PC-9 (cell line): ENCODE data around the gene DNM1.

ENCODE experiments used
- EZH2 ChIP-seq: fragments of 200-600 bp; sonication (generic); IDR thresholded peaks from 2 replicates; pipeline ENCODE4 v1.8.0; 2017; ENCODE audit warnings: antibody characterized with exemption, low read depth
- TF ChIP-seq, protein P1 (sequence below): fragments of 200-600 bp; sonication (generic); conservative IDR thresholded peaks from 2 replicates; pipeline ENCODE4 v1.6.1; 2017; ENCODE audit warnings: mixed run types, antibody characterized with exemption, mild to moderate bottlenecking, moderate library complexity

DNA sequence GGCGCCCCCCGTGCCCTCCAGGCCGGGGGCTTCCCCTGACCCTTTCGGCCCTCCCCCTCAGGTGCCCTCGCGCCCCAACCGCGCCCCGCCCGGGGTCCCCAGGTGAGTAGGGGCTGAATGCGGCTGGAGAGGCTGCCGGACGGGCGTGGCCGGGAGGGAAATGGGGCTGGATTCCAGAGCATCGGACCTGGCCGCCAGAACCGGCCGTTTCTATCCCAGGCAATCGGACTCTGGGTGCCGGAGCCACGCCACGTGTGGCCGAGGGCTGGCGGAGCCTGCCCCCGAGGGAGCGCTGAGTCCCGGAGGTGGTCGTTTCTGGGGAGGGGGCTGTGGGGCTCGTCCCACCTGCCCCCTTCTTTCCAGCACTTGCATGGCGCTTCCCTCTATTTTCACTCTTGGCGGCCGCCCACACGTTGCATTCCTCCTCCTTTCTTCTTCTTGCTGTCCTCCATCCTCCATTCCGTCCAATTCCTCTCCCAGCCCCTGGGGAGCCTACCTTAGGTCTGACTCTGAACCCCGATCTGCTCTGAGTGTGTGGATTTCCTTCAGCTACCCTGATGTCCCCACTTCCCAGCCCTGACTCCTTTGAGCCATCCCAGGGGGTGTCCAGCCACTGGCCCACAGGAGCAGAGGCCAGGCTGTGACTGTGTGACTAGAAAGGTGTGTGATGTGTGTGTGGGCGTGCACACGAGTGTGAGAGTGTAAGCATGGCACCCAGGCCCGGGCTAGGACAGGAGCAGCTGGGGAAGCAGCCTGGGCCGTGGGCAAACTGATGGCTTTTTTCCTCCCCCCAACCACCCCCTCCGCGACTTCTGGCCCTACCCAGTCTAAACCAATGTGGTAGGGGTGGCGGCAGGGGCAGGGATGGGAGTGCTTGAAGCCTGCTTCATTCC lies 47.9 kb downstream of the DNM1 start:
- TF ChIP-seq, protein P1, sequence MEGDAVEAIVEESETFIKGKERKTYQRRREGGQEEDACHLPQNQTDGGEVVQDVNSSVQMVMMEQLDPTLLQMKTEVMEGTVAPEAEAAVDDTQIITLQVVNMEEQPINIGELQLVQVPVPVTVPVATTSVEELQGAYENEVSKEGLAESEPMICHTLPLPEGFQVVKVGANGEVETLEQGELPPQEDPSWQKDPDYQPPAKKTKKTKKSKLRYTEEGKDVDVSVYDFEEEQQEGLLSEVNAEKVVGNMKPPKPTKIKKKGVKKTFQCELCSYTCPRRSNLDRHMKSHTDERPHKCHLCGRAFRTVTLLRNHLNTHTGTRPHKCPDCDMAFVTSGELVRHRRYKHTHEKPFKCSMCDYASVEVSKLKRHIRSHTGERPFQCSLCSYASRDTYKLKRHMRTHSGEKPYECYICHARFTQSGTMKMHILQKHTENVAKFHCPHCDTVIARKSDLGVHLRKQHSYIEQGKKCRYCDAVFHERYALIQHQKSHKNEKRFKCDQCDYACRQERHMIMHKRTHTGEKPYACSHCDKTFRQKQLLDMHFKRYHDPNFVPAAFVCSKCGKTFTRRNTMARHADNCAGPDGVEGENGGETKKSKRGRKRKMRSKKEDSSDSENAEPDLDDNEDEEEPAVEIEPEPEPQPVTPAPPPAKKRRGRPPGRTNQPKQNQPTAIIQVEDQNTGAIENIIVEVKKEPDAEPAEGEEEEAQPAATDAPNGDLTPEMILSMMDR = no peak
- no peak for TF ChIP-seq EZH2
